ENCODE results near the gene CACNA1E.

GRCh38 chr1:181718034-181718433, 234.7 kb downstream of the CACNA1E start:
- TF ChIP-seq CTCF (IDR thresholded peaks at IDR 0.05) (no peak), POLR2A (IDR thresholded peaks at IDR 0.05) (no peak)

Measured in lower leg skin (tissue), 3 donors.